HepG2 (cell line): ENCODE measurements around the gene TM4SF5. TPM values are rescaled to one million over a fixed set of nuclear protein-coding genes. Genes with fewer than 3 reads are reported as not detected.

Source experiments
- HIVEP1 ChIP-seq: sonication (generic); formaldehyde crosslinking; IDR thresholded peaks from 2 replicates; pipeline ENCODE4 v1.4.0; 2020; ENCODE audit warnings: mild to moderate bottlenecking, missing genetic modification reagents
- HNRNPK ChIP-seq: fragments of 200-400 bp; formaldehyde crosslinking; IDR thresholded peaks from 2 replicates; pipeline ENCODE4 v1.6.1; 2018; ENCODE audit warnings: low read length, low read depth, moderate library complexity, mild to moderate bottlenecking; ENCODE audit not compliant: poor library complexity, severe bottlenecking
- HOMEZ ChIP-seq: IDR thresholded peaks from 2 replicates; pipeline ENCODE4 v1.6.1; 2016; ENCODE audit warnings: low read depth
- HOXA3 ChIP-seq: sonication (generic); formaldehyde crosslinking; IDR thresholded peaks from 2 replicates; pipeline ENCODE4 v1.5.0; 2020; ENCODE audit warnings: missing genetic modification reagents
- HOXA5 ChIP-seq: sonication (generic); formaldehyde crosslinking; IDR thresholded peaks from 2 replicates; pipeline ENCODE4 v1.4.0; 2020; ENCODE audit warnings: missing genetic modification reagents
- IKZF1 ChIP-seq: fragments of 450-650 bp; IDR thresholded peaks from 2 replicates; pipeline ENCODE4 v1.7.1; 2016
- JUN ChIP-seq: sonication (generic); formaldehyde crosslinking; IDR thresholded peaks from 2 replicates; pipeline ENCODE4 v1.4.0; 2020; ENCODE audit warnings: mild to moderate bottlenecking, missing genetic modification reagents
- KDM5A ChIP-seq: fragments of 200-600 bp; sonication (generic); IDR thresholded peaks from 2 replicates; pipeline ENCODE4 v1.7.0; 2018; ENCODE audit warnings: antibody characterized with exemption, mild to moderate bottlenecking, low read length, borderline replicate concordance
- MAFK ChIP-seq, 2 experiments: IDR thresholded peaks in 1 of 2; conservative IDR thresholded peaks in 1 of 2; 2 replicates each; pipeline ENCODE4 v1.6.1; 2011; ENCODE audit warnings: improper control_type of control experiment in 2 of 2, low read length in 2 of 2
- MED13 ChIP-seq: sonication (generic); formaldehyde crosslinking; IDR thresholded peaks from 2 replicates; pipeline ENCODE4 v1.5.0; 2020; ENCODE audit warnings: missing genetic modification reagents
- NFKB2 ChIP-seq: sonication (generic); formaldehyde crosslinking; IDR thresholded peaks from 2 replicates; pipeline ENCODE4 v1.4.0; 2020; ENCODE audit warnings: missing genetic modification reagents, borderline replicate concordance
- NONO ChIP-seq, 2 experiments: fragments of 450-650 bp in 1 of 2; sonication (generic) in 1 of 2; formaldehyde crosslinking in 1 of 2; IDR thresholded peaks in 1 of 2; conservative IDR thresholded peaks in 1 of 2; 2 replicates each; pipeline versions ENCODE4 v1.6.1 to v1.8.0; 2017 to 2022; ENCODE audit warnings: mild to moderate bottlenecking in 1 of 2, missing genetic modification reagents in 1 of 2, moderate library complexity in 1 of 2
- RELA ChIP-seq: sonication (generic); formaldehyde crosslinking; IDR thresholded peaks from 2 replicates; pipeline ENCODE4 v1.4.0; 2020; ENCODE audit warnings: missing genetic modification reagents
- SALL1 ChIP-seq: sonication (generic); formaldehyde crosslinking; IDR thresholded peaks from 2 replicates; pipeline ENCODE4 v1.8.0; 2022; ENCODE audit warnings: mild to moderate bottlenecking, missing genetic modification reagents
- SAP130 ChIP-seq: IDR thresholded peaks from 2 replicates; pipeline ENCODE4 v1.6.1; 2016; ENCODE audit warnings: low read depth
- U2AF2 ChIP-seq: fragments of 200-400 bp; formaldehyde crosslinking; IDR thresholded peaks from 2 replicates; pipeline ENCODE4 v1.6.1; 2017; ENCODE audit warnings: low read depth, mild to moderate bottlenecking, low read length
- ZBTB7B ChIP-seq: sonication (generic); formaldehyde crosslinking; IDR thresholded peaks from 2 replicates; pipeline ENCODE4 v1.4.0; 2020; ENCODE audit warnings: missing genetic modification reagents
- ZNF138 ChIP-seq: sonication (generic); formaldehyde crosslinking; IDR thresholded peaks from 2 replicates; pipeline ENCODE4 v1.5.0; 2020; ENCODE audit warnings: mild to moderate bottlenecking, low read depth, missing genetic modification reagents
- ZNF30 ChIP-seq: sonication (generic); formaldehyde crosslinking; IDR thresholded peaks from 2 replicates; pipeline ENCODE4 v1.5.0; 2020; ENCODE audit warnings: mild to moderate bottlenecking, missing genetic modification reagents
- ZNF510 ChIP-seq: sonication (generic); formaldehyde crosslinking; IDR thresholded peaks from 2 replicates; pipeline ENCODE4 v1.4.0; 2020; ENCODE audit warnings: low read depth, mild to moderate bottlenecking, missing genetic modification reagents
- ZNF570 ChIP-seq: sonication (generic); formaldehyde crosslinking; IDR thresholded peaks from 2 replicates; pipeline ENCODE4 v1.4.0; 2020; ENCODE audit warnings: mild to moderate bottlenecking, missing genetic modification reagents, borderline replicate concordance
- ZNF781 ChIP-seq: sonication (generic); formaldehyde crosslinking; IDR thresholded peaks from 2 replicates; pipeline ENCODE4 v1.5.1; 2020; ENCODE audit warnings: borderline replicate concordance, mild to moderate bottlenecking, missing genetic modification reagents; ENCODE audit errors: not compliant biosample characterization
- polyA plus RNA-seq, 8 experiments: library from polyadenylated mRNA; depleted of rRNA in 3 of 8; stranded (reverse) in 7 of 8; unstranded in 1 of 8; fragments of >200 nt; fragmentation: Illumina TruSeq in 4 of 8; extraction: Trizol in 4 of 8; gene quantifications; 2 replicates each; pipeline versions ENCODE4 v1.2.1 to v1.2.3, GENCODE V29; 2011 to 2016; ENCODE audit warnings: low read depth in 4 of 8, missing spikeins in 1 of 8, mixed read lengths in 1 of 8; ENCODE audit not compliant: insufficient read depth in 1 of 8
- total RNA-seq, 5 experiments: library from RNA; depleted of rRNA; stranded (reverse); fragments of >200 nt; fragmentation: Illumina TruSeq; extraction: Trizol; gene quantifications; 2 replicates each; pipeline ENCODE4 v1.2.3, GENCODE V29; 2016; ENCODE audit warnings: low read depth in 1 of 5
- TF ChIP-seq, protein P1 (sequence below): sonication (generic); formaldehyde crosslinking; IDR thresholded peaks from 2 replicates; pipeline ENCODE4 v1.5.0; 2020; ENCODE audit warnings: missing genetic modification reagents
- TF ChIP-seq, protein P2 (sequence below): sonication (generic); formaldehyde crosslinking; IDR thresholded peaks from 2 replicates; pipeline ENCODE4 v1.5.1; 2020; ENCODE audit warnings: missing genetic modification reagents, mild to moderate bottlenecking, borderline replicate concordance
- TF ChIP-seq, protein P3 (sequence below): sonication (generic); IDR thresholded peaks from 2 replicates; pipeline ENCODE4 v1.6.1; 2016; ENCODE audit warnings: low read depth, borderline replicate concordance

Gene TM4SF5
- total and polyA plus RNA-seq, 2 of the 13 experiments (the other 11 are each of a cell fraction or from before 2014, with no cell fraction given) = 30.1 to 126 TPM

GRCh38 chr17:4777969-4778760, 6.5 kb downstream of the TM4SF5 start (continued):
- TF ChIP-seq MED13 (CRISPR knock-in tag) (0 out of 2 replicates have a peak, but pooled peaks have one; percentile 35), IKZF1 (no peak), NONO (IDR thresholded peaks at IDR 0.05) (no peak), NONO (CRISPR knock-in tag; conservative IDR thresholded peaks at IDR 0.05) (peak; percentile 84), MAFK (conservative IDR thresholded peaks at IDR 0.05 in 1 of 2, IDR thresholded peaks at IDR 0.05 in 1 of 2; ENCODE audit: low read length in 2 of 2) (no peak), KDM5A (no peak), HOXA3 (peak; percentile 87), NFKB2 (no peak), ZNF570 (no peak), ZNF30 (CRISPR knock-in tag) (no peak), ZNF138 (CRISPR knock-in tag) (no peak), RELA (CRISPR knock-in tag) (no peak), HOMEZ (CRISPR knock-in tag) (peak; percentile 49; the same call in 1 of the 2 replicates), SAP130 (peak; percentile 93), JUN (CRISPR knock-in tag) (peak; percentile 46; the same call in 1 of the 2 replicates), ZBTB7B (CRISPR knock-in tag) (peak; percentile 73; the same call in 1 of the 2 replicates), SALL1 (CRISPR knock-in tag) (peak; percentile 93), HNRNPK (no peak), HIVEP1 (CRISPR knock-in tag) (no peak), U2AF2 (no peak), ZNF781 (no peak), HOXA5 (peak; percentile 59; the same call in 1 of the 2 replicates), ZNF510 (CRISPR knock-in tag) (no peak)
- TF ChIP-seq, protein P1, sequence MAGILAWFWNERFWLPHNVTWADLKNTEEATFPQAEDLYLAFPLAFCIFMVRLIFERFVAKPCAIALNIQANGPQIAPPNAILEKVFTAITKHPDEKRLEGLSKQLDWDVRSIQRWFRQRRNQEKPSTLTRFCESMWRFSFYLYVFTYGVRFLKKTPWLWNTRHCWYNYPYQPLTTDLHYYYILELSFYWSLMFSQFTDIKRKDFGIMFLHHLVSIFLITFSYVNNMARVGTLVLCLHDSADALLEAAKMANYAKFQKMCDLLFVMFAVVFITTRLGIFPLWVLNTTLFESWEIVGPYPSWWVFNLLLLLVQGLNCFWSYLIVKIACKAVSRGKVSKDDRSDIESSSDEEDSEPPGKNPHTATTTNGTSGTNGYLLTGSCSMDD (CRISPR knock-in tag) = no peak
- TF ChIP-seq, protein P2, sequence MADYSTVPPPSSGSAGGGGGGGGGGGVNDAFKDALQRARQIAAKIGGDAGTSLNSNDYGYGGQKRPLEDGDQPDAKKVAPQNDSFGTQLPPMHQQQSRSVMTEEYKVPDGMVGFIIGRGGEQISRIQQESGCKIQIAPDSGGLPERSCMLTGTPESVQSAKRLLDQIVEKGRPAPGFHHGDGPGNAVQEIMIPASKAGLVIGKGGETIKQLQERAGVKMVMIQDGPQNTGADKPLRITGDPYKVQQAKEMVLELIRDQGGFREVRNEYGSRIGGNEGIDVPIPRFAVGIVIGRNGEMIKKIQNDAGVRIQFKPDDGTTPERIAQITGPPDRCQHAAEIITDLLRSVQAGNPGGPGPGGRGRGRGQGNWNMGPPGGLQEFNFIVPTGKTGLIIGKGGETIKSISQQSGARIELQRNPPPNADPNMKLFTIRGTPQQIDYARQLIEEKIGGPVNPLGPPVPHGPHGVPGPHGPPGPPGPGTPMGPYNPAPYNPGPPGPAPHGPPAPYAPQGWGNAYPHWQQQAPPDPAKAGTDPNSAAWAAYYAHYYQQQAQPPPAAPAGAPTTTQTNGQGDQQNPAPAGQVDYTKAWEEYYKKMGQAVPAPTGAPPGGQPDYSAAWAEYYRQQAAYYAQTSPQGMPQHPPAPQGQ (CRISPR knock-in tag) = no peak
- TF ChIP-seq, protein P3, sequence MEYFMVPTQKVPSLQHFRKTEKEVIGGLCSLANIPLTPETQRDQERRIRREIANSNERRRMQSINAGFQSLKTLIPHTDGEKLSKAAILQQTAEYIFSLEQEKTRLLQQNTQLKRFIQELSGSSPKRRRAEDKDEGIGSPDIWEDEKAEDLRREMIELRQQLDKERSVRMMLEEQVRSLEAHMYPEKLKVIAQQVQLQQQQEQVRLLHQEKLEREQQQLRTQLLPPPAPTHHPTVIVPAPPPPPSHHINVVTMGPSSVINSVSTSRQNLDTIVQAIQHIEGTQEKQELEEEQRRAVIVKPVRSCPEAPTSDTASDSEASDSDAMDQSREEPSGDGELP = peak; percentile 91
